Mammary epithelial cell (primary cell): Measurements from ENCODE around the gene TLR8.

Source experiments
- CTCF ChIP-seq, 2 donors: IDR thresholded peaks in 1 of 2; conservative IDR thresholded peaks in 1 of 2; 2 replicates each; pipeline ENCODE4 v1.5.1; 2011 to 2012; ENCODE audit warnings: inconsistent platforms in 2 of 2, low read length in 2 of 2, mild to moderate bottlenecking in 2 of 2, control low read depth in 1 of 2, low read depth in 1 of 2; ENCODE audit not compliant: insufficient read depth in 1 of 2; ENCODE audit errors: extremely low read depth in 1 of 2
- EZH2 ChIP-seq: IDR thresholded peaks from 2 replicates; pipeline ENCODE4 v1.6.1; 2012; ENCODE audit warnings: low read length, inconsistent platforms, borderline replicate concordance

GRCh38 chrX:12929701-12930100 lies 23.3 kb downstream of the TLR8 start:
- TF ChIP-seq CTCF (conservative IDR thresholded peaks at IDR 0.05 in 1 of 2, IDR thresholded peaks at IDR 0.05 in 1 of 2; ENCODE audit: extremely low read depth in 1 of 2, insufficient read depth in 1 of 2, low read depth in 1 of 2, low read length in 2 of 2) (no peak), EZH2 (no peak)
